ENCODE results near the gene OR2Z1. TPM values are rescaled to one million over a fixed set of nuclear protein-coding genes. Genes with fewer than 3 reads are reported as not detected.

OR2Z1 gene
- total and polyA plus RNA-seq, 2 of the 4 experiments (the other 2 are of a cell fraction), result not detected

GRCh38 chr19:8696993-8697392, 24.4 kb upstream of the OR2Z1 start:
- no peak overlapping the region for H2BK120ac ChIP-seq (ENCODE audit: low read depth, low read length)
- no peaks in the 10 kb centered on the region for H3K27me3 ChIP-seq (ENCODE audit: control insufficient read depth, insufficient read depth, low read length)
- in situ Hi-C loops (cut with MboI; ENCODE audit: low sequenced_read_pairs), result no loop called here
- H3K4me3 ChIP-seq (ENCODE audit: insufficient read depth, low read depth, low read length), result no peak overlapping the region
- H3K4ac ChIP-seq (ENCODE audit: low read depth, low read length), result no peak overlapping the region
- no peak overlapping the region for H2AK9ac ChIP-seq (replicated peaks; ENCODE audit: low read depth, low read length, poor library complexity)
- H3K9ac ChIP-seq (ENCODE audit: low read depth, low read length), result no peak overlapping the region
- no peak for DNase-seq
- ChIA-PET CTCF (no interaction called here), POLR2A (ENCODE audit: unreplicated experiment) (no interaction called here)
- H3K56ac ChIP-seq (ENCODE audit: extremely low read depth, insufficient read depth, low read length), result no peak overlapping the region
- no peak overlapping the region for H2AK5ac ChIP-seq (ENCODE audit: low read depth, low read length)
- H2BK20ac ChIP-seq (ENCODE audit: low read depth, low read length), result no peak overlapping the region
- H2BK15ac ChIP-seq (ENCODE audit: low read depth, low read length), result no peak overlapping the region
- TF ChIP-seq BHLHE40 (IDR thresholded peaks at IDR 0.05; ENCODE audit: low read depth, low read length), result no peak
- TF ChIP-seq NFE2L2 (IDR thresholded peaks at IDR 0.05; ENCODE audit: low read depth, low read length), result no peak
- no peak for TF ChIP-seq RCOR1 (IDR thresholded peaks at IDR 0.05; ENCODE audit: insufficient replicate concordance, low read length)
- no peak for TF ChIP-seq RFX5 (IDR thresholded peaks at IDR 0.05; ENCODE audit: low read depth, low read length)
- TF ChIP-seq MAZ (IDR thresholded peaks at IDR 0.05; ENCODE audit: borderline replicate concordance, low read depth, low read length), result no peak
- no peak for TF ChIP-seq ELK1 (IDR thresholded peaks at IDR 0.05; ENCODE audit: borderline replicate concordance, low read depth, low read length)
- TF ChIP-seq RAD21 (IDR thresholded peaks at IDR 0.05; ENCODE audit: low read length), result no peak
- H3K14ac ChIP-seq (replicated peaks; ENCODE audit: low read depth, low read length), result no peak overlapping the region
- no peak overlapping the region for H3K4me2 ChIP-seq (ENCODE audit: low read depth, low read length)
- intact Hi-C loops (cut with micrococcal nuclease), result no loop called here
- no peak for ATAC-seq (ENCODE audit: low read depth)
- dilution Hi-C loops (cut with HindIII; ENCODE audit: low sequenced_read_pairs, unreplicated experiment), result no loop called here
- H3K9me1 ChIP-seq (ENCODE audit: insufficient read depth, low read length), result no peaks in the 10 kb centered on the region
- H4K20me1 ChIP-seq (ENCODE audit: insufficient read depth, low read length), result no peaks in the 10 kb centered on the region
- H4K8ac ChIP-seq (ENCODE audit: low read depth in 2 of 2, low read length in 2 of 2), result no peak overlapping the region
- H2AFZ ChIP-seq (replicated peaks; ENCODE audit: low read length, poor library complexity), result no peak overlapping the region
- no peak overlapping the region for H4K5ac ChIP-seq (ENCODE audit: low read depth, low read length)
- 0% methylated on average over 1 of the region's 1 CpG; no CpG with 5 or more reads in 1 of the 2 experiments for WGBS, 2 experiments (ENCODE audit: extremely low coverage in 2 of 2, insufficient read length in 1 of 2)
- H3K23ac ChIP-seq (ENCODE audit: low read depth, low read length), result no peak overlapping the region
- H3K79me1 ChIP-seq (ENCODE audit: low read depth in 1 of 2, low read length in 2 of 2), result no peaks in the 10 kb centered on the region
- no peaks in the 10 kb centered on the region for H3K36me3 ChIP-seq (ENCODE audit: control insufficient read depth, insufficient read depth, low read length)
- no peaks in the 10 kb centered on the region for H3K4me1 ChIP-seq (ENCODE audit: control insufficient read depth, insufficient read depth, low read length)
- no peak overlapping the region for H2BK5ac ChIP-seq (ENCODE audit: low read depth, low read length, poor library complexity, severe bottlenecking)
- H4K91ac ChIP-seq (ENCODE audit: insufficient read depth, low read depth, low read length), result no peak overlapping the region
- H3K9me3 ChIP-seq (ENCODE audit: control insufficient read depth, insufficient read depth, low read length), result peaks cover 33% of the 10 kb centered on the region
- BruUV-seq (replicated peaks), result no TSS peak
- H3K27ac ChIP-seq (ENCODE audit: insufficient read depth, low read length), result no peak overlapping the region
- H3K18ac ChIP-seq (ENCODE audit: low read depth, low read length), result no peak overlapping the region

Measured in IMR-90 (cell line).